ENCODE results near the gene WFDC12. TPM values are rescaled to one million over a fixed set of nuclear protein-coding genes. Genes with fewer than 3 reads are reported as not detected.
A peak's percentile ranks its signal among the peaks of the same experiment; 100 is the strongest.
"Not testable (repeated sequence)": the region's sequence is repeated elsewhere in the genome, so short reads cannot be mapped to it uniquely, and the experiment has no call there.

Gene WFDC12
- total and polyA plus RNA-seq, 10 donors = not detected

DNA sequence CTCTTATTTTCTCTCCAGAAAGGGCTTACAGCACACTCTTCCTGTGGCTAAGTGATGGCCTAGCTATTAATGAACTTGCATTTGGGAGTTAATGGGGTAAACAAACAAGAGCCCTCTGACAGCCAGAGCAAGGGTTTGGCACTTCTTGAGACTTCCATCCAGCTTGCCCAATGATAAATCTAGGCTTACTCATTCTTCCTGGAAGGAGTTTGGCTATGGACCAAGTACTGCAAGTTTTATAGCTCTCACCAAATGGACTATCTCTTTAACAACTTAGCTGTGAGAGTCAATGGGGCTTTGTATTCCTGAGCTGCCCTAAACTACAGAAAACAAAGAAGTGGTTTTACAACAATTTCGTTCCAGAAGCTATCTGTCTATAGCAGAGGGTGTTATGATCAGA lies 33.7 kb upstream of the WFDC12 start:
- intact Hi-C loops (cut with DNase I; ENCODE audit: low total_unique reads) = no loop called here
- 34 to 58% (median 47%) methylated on average over 1 of the region's 1 CpG for WGBS, 5 donors
- TF ChIP-seq, protein P1, sequence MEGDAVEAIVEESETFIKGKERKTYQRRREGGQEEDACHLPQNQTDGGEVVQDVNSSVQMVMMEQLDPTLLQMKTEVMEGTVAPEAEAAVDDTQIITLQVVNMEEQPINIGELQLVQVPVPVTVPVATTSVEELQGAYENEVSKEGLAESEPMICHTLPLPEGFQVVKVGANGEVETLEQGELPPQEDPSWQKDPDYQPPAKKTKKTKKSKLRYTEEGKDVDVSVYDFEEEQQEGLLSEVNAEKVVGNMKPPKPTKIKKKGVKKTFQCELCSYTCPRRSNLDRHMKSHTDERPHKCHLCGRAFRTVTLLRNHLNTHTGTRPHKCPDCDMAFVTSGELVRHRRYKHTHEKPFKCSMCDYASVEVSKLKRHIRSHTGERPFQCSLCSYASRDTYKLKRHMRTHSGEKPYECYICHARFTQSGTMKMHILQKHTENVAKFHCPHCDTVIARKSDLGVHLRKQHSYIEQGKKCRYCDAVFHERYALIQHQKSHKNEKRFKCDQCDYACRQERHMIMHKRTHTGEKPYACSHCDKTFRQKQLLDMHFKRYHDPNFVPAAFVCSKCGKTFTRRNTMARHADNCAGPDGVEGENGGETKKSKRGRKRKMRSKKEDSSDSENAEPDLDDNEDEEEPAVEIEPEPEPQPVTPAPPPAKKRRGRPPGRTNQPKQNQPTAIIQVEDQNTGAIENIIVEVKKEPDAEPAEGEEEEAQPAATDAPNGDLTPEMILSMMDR (IDR thresholded peaks at IDR 0.05 in 8 of 11, conservative IDR thresholded peaks at IDR 0.05 in 3 of 11) = no peak

DNA sequence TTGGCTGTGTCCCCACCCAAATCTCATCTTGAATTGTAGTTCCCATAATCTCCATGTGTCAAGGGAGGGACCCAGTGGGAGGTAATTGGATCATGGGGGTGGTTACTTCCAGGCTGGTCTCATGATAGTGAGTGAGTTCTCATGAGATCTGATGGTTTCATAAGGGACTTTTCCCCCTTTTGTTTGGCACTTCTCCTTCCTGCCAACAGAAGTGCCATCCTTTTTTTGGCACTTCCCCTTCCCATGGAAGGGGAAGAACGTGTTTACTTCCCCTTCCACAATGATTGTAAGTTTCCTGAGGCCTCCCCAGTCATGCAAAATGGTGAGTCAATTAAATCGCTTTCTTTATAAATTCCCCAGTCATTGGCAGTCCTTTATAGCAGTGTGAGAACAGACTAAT lies 32.4 kb upstream of the WFDC12 start:
- no peak overlapping the region for H3K4me3 ChIP-seq
- no peaks in the 10 kb centered on the region for H3K36me3 ChIP-seq
- peaks cover 0 to 17% (median 0%) of the 10 kb centered on the region in 6 donors for H3K4me1 ChIP-seq
- peaks cover 0 to 23% (median 0%) of the 10 kb centered on the region in 7 donors for H3K27me3 ChIP-seq (replicated peaks in 1 of 7)
- H3K27ac ChIP-seq = peak overlapping the region in 2 of 8 donors; percentile 46 to 80
- TF ChIP-seq POLR2AphosphoS5 (IDR thresholded peaks at IDR 0.05) (no peak), POLR2A (IDR thresholded peaks at IDR 0.05) (no peak)
- TF ChIP-seq, protein P1 (IDR thresholded peaks at IDR 0.05 in 8 of 11, conservative IDR thresholded peaks at IDR 0.05 in 3 of 11) = no peak
- WGBS, 5 donors = 25 to 42% (median 32%) methylated on average over 2 of the region's 2 CpGs
- H3K9me3 ChIP-seq = peaks cover 0 to 65% (median 34%) of the 10 kb centered on the region in 8 donors
- intact Hi-C loops (cut with DNase I; ENCODE audit: low total_unique reads) = no loop called here
- DNase-seq = no peak

More for the DNA sequence above, 33.7 kb upstream of the WFDC12 start:
- Histone ChIP-seq H3K27ac (peak overlapping the region in 1 of 8 donors; percentile 80), H3K27me3 (replicated peaks in 1 of 7) (peaks cover 0 to 29% (median 0%) of the 10 kb centered on the region in 7 donors), H3K9me3 (peaks cover 0 to 76% (median 40%) of the 10 kb centered on the region in 8 donors), H3K36me3 (no peaks in the 10 kb centered on the region), H3K4me3 (no peak overlapping the region), H3K4me1 (peaks cover 0 to 17% (median 0%) of the 10 kb centered on the region in 6 donors)
- no peak for DNase-seq

DNA sequence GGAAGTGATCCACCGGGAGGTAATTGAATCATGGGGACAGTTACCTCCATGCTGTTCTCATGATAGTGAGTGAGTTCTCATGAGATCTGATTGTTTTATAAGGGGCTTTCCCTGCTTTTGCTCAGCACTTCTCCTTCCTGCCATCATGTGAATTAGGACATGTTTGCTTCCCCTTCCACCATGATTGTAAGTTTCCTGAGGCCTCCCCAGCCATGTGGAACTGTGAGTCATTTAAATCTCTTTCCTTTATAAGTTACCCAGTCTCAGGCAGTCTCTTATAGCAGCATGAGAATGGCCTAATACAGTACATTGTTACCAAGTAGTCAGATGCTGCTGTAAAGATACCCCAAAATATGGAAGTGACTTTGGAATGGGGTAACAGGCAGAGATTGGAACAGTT lies 30.5 kb upstream of the WFDC12 start:
- 76 to 94% (median 90%) methylated on average over 1 of the region's 1 CpG for WGBS, 5 donors
- peaks cover 0 to 20% (median 0%) of the 10 kb centered on the region in 7 donors for H3K27me3 ChIP-seq (replicated peaks in 1 of 7)
- peaks cover 0 to 17% (median 0%) of the 10 kb centered on the region in 6 donors for H3K4me1 ChIP-seq
- H3K4me3 ChIP-seq; H3K36me3 ChIP-seq; DNase-seq; intact Hi-C loops (cut with DNase I; ENCODE audit: low total_unique reads): not testable (repeated sequence)
- H3K9me3 ChIP-seq = peaks cover 0 to 48% (median 24%) of the 10 kb centered on the region in 8 donors
- H3K27ac ChIP-seq = peak overlapping the region in 4 of 8 donors; percentile 11 to 80 (median 37)

DNA sequence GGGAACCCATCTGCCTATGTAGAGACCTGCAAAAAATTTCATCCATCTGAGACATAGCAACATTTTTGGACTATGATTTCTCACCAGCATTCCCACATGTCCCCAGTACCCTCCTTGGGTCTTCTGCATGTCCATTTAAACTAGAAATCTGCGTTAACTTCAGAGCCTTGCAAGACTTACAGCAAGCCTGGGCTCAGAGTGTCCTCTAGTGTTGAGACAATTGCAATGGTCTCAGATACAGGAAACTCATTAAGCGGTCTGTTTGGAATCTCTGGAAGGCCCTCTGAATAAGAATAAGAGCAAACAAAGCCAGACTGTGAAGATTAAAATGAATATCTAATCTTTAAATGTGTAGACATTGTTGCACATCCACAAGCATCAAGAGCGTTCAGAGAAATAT lies 29.9 kb upstream of the WFDC12 start:
- 64 to 86% (median 68%) methylated on average over 3 of the region's 3 CpGs for WGBS, 5 donors
- H3K4me1 ChIP-seq = peaks cover 0 to 17% (median 0%) of the 10 kb centered on the region in 6 donors
- no peak for TF ChIP-seq POLR2A (IDR thresholded peaks at IDR 0.05)
- no peak for TF ChIP-seq POLR2AphosphoS5 (IDR thresholded peaks at IDR 0.05)
- TF ChIP-seq, protein P1 (IDR thresholded peaks at IDR 0.05 in 8 of 11, conservative IDR thresholded peaks at IDR 0.05 in 3 of 11) = no peak
- peak overlapping the region in 2 of 8 donors; percentile 46 to 80 for H3K27ac ChIP-seq
- peaks cover 0 to 42% (median 18%) of the 10 kb centered on the region in 8 donors for H3K9me3 ChIP-seq
- intact Hi-C loops (cut with DNase I; ENCODE audit: low total_unique reads) = no loop called here
- no peaks in the 10 kb centered on the region for H3K36me3 ChIP-seq
- no peak for DNase-seq
- H3K27me3 ChIP-seq (replicated peaks in 1 of 7) = peaks cover 0 to 20% (median 0%) of the 10 kb centered on the region in 7 donors
- no peak overlapping the region for H3K4me3 ChIP-seq

Measured in spleen (tissue), 11 donors.